HepG2 (cell line): Measurements from ENCODE around the gene TSSK2. TPM values are rescaled to one million over a fixed set of nuclear protein-coding genes. Genes with fewer than 3 reads are reported as not detected.

ENCODE experiments used
- CBX2 ChIP-seq, 2 experiments: fragments of 200-600 bp in 1 of 2; sonication (generic); formaldehyde crosslinking in 1 of 2; IDR thresholded peaks; 2 replicates each; pipeline versions ENCODE4 v1.7.0 to v1.8.1; 2018 to 2022; ENCODE audit warnings: low read depth in 2 of 2, low read length in 1 of 2, mild to moderate bottlenecking in 1 of 2, missing genetic modification reagents in 1 of 2
- HOXA7 ChIP-seq: sonication (generic); formaldehyde crosslinking; IDR thresholded peaks from 2 replicates; pipeline ENCODE4 v1.8.1; 2022; ENCODE audit warnings: mild to moderate bottlenecking, missing genetic modification reagents, moderate library complexity
- IRX3 ChIP-seq: sonication (generic); formaldehyde crosslinking; IDR thresholded peaks from 2 replicates; pipeline ENCODE4 v1.8.1; 2023; ENCODE audit warnings: mild to moderate bottlenecking, low read depth, missing genetic modification reagents, borderline replicate concordance
- NFE2L2 ChIP-seq: fragments of 150-350 bp; IDR thresholded peaks from 2 replicates; pipeline ENCODE4 v1.6.1; 2014; ENCODE audit warnings: low read length
- PITX1 ChIP-seq: sonication (generic); formaldehyde crosslinking; IDR thresholded peaks from 2 replicates; pipeline ENCODE4 v1.5.1; 2020; ENCODE audit warnings: mild to moderate bottlenecking, missing genetic modification reagents
- POLR2AphosphoS5 ChIP-seq: IDR thresholded peaks from 2 replicates; pipeline ENCODE4 v1.6.1; 2012; ENCODE audit warnings: low read depth, low read length
- ZFP90 ChIP-seq: sonication (generic); formaldehyde crosslinking; IDR thresholded peaks from 2 replicates; pipeline ENCODE4 v1.8.0; 2022; ENCODE audit warnings: missing genetic modification reagents, mild to moderate bottlenecking, inconsistent platforms, borderline replicate concordance
- ZNF546 ChIP-seq: sonication (generic); formaldehyde crosslinking; conservative IDR thresholded peaks from 2 replicates; pipeline ENCODE4 v1.8.1; 2023; ENCODE audit warnings: mild to moderate bottlenecking, missing genetic modification reagents
- ZNF746 ChIP-seq: sonication (generic); formaldehyde crosslinking; IDR thresholded peaks from 2 replicates; pipeline ENCODE4 v1.8.0; 2022; ENCODE audit warnings: mild to moderate bottlenecking, missing genetic modification reagents
- polyA plus RNA-seq, 8 experiments: library from polyadenylated mRNA; depleted of rRNA in 3 of 8; stranded (reverse) in 7 of 8; unstranded in 1 of 8; fragments of >200 nt; fragmentation: Illumina TruSeq in 4 of 8; extraction: Trizol in 4 of 8; gene quantifications; 2 replicates each; pipeline versions ENCODE4 v1.2.1 to v1.2.3, GENCODE V29; 2011 to 2016; ENCODE audit warnings: low read depth in 4 of 8, missing spikeins in 1 of 8, mixed read lengths in 1 of 8; ENCODE audit not compliant: insufficient read depth in 1 of 8
- total RNA-seq, 5 experiments: library from RNA; depleted of rRNA; stranded (reverse); fragments of >200 nt; fragmentation: Illumina TruSeq; extraction: Trizol; gene quantifications; 2 replicates each; pipeline ENCODE4 v1.2.3, GENCODE V29; 2016; ENCODE audit warnings: low read depth in 1 of 5
- TF ChIP-seq, protein P1 (sequence below): IDR thresholded peaks from 2 replicates; pipeline ENCODE4 v1.6.1; 2016; ENCODE audit warnings: low read depth, borderline replicate concordance
- TF ChIP-seq, protein P2 (sequence below): IDR thresholded peaks from 2 replicates; pipeline ENCODE4 v1.6.1; 2016; ENCODE audit warnings: missing compliant biosample characterization, missing genetic modification reagents, borderline replicate concordance
- TF ChIP-seq, protein P3 (sequence below): sonication (generic); formaldehyde crosslinking; IDR thresholded peaks from 2 replicates; pipeline ENCODE4 v1.9.0; 2021; ENCODE audit warnings: missing genetic modification reagents, borderline replicate concordance

TSSK2 gene
- total and polyA plus RNA-seq, 2 of the 13 experiments (the other 11 are each of a cell fraction or from before 2014, with no cell fraction given) = not detected

DNA sequence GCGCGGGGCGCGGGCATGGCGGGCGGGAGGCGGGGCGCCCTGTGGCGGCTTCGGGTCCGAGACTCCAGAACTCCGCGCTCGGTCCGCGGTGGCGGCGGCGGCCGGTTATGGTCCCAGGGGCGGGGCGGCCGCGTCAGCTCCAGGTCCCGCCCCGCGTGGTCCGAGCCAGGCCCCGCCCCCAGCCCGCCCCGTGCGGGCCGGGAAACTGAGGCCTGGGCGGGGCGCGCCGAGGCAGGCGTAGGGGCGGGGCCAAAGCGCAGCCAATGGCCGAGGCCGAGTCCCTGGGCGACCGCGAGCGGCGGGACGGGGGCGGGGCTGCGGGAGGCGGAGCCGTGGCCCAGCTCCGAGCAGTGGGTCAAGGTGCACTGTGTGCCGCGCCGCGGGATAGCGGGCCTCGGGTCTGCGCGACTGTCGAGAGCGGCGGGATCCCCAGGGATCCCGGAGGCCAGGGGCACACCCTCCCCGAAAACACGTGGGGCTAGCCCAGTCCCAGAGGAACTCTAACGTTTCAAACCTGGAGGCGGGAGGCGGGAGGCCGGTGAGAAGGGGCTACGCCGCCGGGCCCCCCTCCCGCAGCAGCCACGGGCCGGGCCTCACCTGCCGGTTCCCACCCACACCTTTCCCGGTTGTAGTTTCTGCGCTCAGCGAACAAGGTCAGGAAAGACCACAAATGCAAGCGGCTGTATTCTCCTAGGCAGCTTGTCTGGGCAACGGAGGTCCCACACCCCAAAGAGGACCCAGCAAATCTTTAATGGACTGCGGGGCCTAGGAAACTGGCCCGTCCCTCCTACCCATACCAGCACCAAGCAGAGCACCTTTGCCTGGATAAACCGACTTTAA, 47.8 kb downstream of the TSSK2 start, which contains the start of gene SLC25A1 (continued):
- TF ChIP-seq, protein P1, sequence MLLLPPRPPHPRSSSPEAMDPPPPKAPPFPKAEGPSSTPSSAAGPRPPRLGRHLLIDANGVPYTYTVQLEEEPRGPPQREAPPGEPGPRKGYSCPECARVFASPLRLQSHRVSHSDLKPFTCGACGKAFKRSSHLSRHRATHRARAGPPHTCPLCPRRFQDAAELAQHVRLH = no peak
- no peak for TF ChIP-seq CBX2 (IDR thresholded peaks at IDR 0.05; ENCODE audit: low read depth, low read length)
- no peak for TF ChIP-seq CBX2 (CRISPR knock-in tag; IDR thresholded peaks at IDR 0.05; ENCODE audit: low read depth)
- peak; percentile 30; the same call in 1 of the 2 replicates for TF ChIP-seq PITX1 (CRISPR knock-in tag)
- TF ChIP-seq NFE2L2 = no peak
- peak; percentile 91 for TF ChIP-seq POLR2AphosphoS5
- no peak for TF ChIP-seq HOXA7 (CRISPR knock-in tag)
- TF ChIP-seq IRX3 (CRISPR knock-in tag) = 0 out of 2 replicates have a peak, but pooled peaks have one; percentile 5
- TF ChIP-seq ZFP90 (CRISPR knock-in tag) = 0 out of 2 replicates have a peak, but pooled peaks have one; percentile 14
- TF ChIP-seq, protein P2, sequence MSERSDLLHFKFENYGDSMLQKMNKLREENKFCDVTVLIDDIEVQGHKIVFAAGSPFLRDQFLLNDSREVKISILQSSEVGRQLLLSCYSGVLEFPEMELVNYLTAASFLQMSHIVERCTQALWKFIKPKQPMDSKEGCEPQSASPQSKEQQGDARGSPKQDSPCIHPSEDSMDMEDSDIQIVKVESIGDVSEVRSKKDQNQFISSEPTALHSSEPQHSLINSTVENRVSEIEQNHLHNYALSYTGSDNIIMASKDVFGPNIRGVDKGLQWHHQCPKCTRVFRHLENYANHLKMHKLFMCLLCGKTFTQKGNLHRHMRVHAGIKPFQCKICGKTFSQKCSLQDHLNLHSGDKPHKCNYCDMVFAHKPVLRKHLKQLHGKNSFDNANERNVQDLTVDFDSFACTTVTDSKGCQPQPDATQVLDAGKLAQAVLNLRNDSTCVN (CRISPR knock-in tag) = peak; percentile 48; the same call in 1 of the 2 replicates
- 0 out of 2 replicates have a peak, but pooled peaks have one; percentile 27 for TF ChIP-seq ZNF746 (CRISPR knock-in tag)
- TF ChIP-seq, protein P3, sequence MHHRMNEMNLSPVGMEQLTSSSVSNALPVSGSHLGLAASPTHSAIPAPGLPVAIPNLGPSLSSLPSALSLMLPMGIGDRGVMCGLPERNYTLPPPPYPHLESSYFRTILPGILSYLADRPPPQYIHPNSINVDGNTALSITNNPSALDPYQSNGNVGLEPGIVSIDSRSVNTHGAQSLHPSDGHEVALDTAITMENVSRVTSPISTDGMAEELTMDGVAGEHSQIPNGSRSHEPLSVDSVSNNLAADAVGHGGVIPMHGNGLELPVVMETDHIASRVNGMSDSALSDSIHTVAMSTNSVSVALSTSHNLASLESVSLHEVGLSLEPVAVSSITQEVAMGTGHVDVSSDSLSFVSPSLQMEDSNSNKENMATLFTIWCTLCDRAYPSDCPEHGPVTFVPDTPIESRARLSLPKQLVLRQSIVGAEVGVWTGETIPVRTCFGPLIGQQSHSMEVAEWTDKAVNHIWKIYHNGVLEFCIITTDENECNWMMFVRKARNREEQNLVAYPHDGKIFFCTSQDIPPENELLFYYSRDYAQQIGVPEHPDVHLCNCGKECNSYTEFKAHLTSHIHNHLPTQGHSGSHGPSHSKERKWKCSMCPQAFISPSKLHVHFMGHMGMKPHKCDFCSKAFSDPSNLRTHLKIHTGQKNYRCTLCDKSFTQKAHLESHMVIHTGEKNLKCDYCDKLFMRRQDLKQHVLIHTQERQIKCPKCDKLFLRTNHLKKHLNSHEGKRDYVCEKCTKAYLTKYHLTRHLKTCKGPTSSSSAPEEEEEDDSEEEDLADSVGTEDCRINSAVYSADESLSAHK (CRISPR knock-in tag) = no peak
- 0 out of 2 replicates have a peak, but pooled peaks have one; percentile 19 for TF ChIP-seq ZNF546 (CRISPR knock-in tag)
